ENCODE measurements around the gene UBQLN1.
"Not testable (repeated sequence)": the region's sequence is repeated elsewhere in the genome, so short reads cannot be mapped to it uniquely, and the experiment has no call there.

The UBQLN1 gene

DNA sequence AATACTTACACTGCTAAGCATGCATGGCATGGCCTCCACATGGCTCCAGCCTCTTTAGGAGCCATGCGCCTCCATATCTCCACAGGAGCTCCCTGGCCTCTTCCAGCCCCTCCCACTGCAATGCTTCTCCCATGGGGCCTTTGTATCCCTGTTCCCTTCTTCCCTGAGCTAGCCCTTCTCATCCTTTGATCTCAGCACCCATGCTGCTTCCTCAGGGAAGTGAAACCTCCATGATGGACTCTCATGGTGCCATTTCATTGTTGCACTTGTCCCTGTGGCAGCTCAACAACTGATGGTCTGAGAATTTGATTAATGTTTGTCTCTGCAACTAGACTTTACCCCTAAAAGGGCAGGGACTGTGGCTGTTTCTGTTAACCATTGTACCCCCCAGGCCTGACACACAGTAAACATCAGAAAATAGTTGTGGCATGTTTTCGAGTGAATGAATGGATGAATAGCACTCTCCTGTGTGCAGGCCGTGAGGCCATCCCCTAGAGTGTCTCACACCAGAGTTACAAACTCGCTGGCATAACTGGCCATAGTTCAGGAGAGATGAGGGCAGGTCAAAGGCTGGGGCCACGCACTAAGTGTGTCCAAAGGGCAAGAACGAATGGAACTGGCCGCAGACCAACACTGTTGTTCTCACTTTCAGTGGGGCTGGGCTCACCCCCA, 78.2 kb downstream of the UBQLN1 start:
- no peak for DNase-seq

DNA sequence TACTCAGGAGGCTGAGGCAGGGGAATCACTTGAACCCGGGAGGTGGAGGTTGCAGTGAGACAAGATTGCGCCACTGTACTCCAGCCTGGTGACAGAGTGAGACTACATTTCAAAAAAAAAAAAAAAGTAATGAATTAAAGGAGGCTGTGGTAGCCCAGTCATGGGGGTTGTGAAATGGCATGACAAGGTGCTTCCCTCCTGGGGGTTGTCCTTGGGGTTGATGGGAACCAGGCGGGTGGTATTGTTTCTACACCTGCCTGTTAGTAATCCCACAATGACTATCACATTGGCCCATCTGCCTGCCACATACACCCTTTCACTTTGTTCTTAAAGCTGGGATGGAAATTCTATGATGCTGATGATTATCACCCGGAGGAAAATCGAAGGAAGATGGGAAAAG, 79.2 kb downstream of the UBQLN1 start:
- no peak for DNase-seq

DNA sequence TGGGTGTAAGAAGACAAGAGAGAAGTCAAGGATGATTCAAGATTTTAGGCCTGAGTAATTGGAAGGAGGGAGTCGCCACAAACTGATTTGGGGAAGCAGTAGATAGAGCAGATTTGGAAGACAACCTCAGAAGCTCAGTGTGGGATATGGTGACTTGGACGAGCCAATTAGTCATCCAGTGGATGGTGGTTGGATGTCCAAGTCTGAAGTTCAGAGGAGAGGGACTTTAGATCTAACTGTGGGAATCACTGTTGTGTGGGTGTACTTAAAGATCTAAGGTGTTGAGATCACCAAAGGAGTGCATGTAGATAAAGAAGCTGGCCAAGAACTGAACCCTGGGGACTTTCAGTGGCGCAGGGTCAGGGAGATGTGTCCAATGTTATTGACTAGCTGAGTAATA, 82.6 kb downstream of the UBQLN1 start:
- DNase-seq, result no peak

DNA sequence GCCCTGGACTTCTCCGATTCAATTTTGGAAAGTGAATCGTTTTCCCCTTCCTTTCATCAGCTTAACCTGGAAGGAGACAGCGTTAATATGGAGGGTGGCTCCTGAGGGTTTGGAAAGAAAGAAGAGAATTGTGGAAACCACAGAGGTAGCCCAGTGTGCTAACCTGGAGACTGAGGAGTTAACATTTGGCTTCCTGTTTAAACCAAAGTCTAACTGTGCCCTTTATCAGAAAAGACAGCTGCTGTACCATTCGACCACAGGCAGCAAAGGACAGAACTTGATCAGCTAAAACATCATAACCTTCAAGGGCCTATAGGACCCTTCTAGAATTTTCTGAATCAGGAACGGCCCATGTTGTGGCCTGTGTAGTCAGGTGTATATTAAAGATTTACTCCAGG, 84.1 kb downstream of the UBQLN1 start:
- peak; percentile 46 for DNase-seq

DNA sequence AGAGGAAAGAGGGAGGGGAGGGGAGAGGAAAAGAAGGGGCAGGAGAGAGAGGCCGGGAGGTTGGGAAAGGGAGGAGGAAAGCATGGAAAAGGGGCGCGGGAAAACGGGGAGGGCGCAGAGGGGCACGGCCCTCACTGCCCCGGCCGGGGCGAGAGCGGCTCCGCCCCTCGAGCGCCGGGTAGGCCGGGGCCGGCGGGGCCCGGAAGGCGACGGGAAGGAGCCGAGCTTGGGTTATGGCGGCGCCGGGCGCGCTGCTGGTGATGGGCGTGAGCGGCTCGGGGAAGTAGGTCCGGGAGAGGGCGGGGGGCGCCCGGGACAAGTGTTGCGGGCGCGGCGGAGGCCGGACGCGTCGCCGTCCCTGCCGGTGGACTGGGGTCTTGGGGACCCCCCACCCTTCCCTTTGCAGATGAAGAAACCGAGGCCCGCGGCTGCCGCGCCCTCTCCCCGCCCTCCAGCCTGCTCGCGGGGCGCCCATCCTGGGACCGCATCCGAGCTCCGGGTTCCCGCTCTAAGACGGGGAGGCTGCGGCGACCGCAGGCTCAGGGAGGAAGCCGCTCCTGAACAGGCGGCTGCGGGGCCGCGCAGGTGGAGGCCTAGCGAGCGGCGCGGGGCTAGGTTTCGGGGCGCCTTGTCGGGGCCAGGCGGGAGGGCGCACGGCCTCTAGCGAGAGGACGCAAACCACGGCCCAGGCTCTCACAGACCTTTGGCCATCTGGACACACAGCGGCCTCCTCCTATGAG, 84.6 kb downstream of the UBQLN1 start, which contains the start of gene IDNK:
TSS of gene IDNK (plus strand) at position 205 of the 740 bp plus-strand sequence. CDS start at position 234, 29 bp downstream.
- DNase-seq, result peak; percentile 65

DNA sequence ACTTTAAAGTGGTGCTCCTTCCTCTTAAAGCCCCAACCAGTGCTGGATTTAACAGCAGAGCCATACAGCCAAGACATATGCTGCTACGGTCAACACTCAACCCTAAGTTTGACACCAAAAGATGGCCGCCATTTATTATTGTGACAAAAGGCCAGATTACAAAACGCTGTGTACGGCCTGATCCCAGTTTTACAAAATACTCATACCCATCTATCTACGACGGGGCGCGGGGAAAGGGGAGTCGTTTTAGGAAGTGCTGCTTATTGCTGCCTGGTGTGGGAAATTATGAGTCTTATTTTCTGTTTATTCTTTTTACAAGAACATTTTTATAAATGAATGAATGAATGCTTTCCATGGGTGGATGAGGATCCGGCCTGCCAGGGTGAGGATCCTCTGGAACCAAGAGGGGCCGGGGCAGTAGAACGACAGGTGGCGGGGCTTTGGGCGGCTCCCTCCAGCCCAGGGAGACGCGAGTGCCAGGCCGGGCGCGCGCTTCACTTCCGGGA, 85.3 kb downstream of the UBQLN1 start:
- DNase-seq, result no peak

DNA sequence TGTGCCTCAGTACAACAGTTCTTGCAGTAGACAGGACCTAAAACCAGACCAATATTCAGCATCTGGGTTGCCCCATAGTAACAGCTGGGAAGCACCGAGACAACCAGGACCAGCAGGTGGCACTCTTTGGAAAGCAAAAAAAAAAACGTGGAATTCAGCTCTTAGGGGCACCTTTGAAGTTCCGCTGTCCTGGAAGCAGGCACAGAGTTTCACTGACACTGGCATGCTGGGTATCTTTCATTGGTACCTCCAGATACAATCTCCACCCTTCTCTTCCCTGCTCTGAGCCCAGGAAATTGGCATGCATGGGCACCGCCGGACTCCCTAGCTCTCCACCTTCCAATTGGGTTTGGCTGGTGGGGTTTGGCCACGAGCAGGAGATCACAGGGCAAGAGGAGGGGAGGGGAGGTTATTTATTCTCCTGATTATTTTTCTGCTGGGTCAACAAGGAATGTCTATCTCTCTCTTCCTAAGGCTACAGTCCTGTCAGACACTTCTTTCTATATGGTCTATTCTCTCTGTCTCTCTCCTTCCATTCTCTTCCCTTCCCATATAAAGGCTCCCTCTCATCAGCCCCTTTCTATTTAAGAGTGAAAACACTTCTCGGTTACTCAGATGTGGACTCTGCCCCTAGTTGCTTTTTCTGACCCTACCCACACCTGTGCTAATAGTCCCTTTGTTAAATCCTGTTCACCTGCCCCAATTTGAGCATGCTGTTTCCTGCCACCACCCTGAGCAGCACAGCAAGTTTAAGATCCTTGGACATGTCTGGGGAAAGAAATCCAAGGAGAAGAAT, 86.7 kb downstream of the UBQLN1 start:
- DNase-seq, result peak; percentile 6

DNA sequence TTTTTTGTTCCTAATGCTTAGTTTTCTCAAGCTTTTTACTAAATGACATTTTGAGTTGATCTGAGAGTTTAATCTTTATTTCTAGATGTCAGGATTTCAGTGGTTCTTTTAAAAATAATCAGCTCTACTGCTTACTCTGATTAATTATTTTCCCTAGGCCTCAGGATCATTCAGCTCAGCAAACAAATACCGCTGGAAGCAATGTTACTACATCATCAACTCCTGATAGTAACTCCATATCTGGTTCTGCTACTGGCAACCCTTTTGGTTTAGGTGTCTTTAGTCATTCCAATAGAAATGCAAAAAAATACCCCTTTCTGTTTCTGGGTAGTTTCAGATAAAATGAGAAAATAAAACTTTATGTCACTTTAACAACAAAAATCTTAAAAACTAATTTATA, 90.5 kb downstream of the UBQLN1 start:
- no peak for DNase-seq

DNA sequence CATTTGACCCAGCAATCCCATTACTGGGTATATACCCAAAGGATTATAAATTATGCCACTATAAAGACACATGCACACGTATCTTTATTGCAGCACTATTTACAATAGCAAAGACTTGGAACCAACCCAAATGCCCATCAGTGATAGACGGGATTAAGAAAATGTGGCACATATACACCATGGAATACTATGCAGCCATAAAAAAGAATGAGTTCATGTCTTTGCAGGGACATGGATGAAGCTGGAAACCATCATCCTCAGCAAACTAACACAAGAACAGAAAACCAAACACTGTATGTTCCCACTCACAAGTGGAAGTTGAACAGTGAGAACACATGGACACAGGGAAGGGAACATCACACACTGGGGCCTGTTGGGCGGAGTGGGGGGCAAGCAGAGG, 94.5 kb downstream of the UBQLN1 start:
- DNase-seq, result not testable (repeated sequence)
